GM21737 (cell line): ENCODE results near the gene ABCG8.

Experiments used
- ATAC-seq: cut with Tn5 transposase; IDR thresholded peaks from one replicate; pipeline ENCODE4 v1.9.1; 2021; ENCODE audit warnings: mild to moderate bottlenecking, moderate library complexity; ENCODE audit not compliant: unreplicated experiment

The ABCG8 gene

GRCh38 chr2:43838560-43839267 is at the start of gene ABCG8, which contains the start of gene ABCG5:
ABCG8 (plus strand) TSS chr2:43838971; CDS start chr2:43839054, 83 bp downstream.
ABCG5 (minus strand) TSS chr2:43838839; CDS start chr2:43838679, 160 bp downstream.
- ATAC-seq: no peak

- no peak for ATAC-seq
Measured at GRCh38 chr2:43790147-43790546, 48.6 kb upstream of the ABCG8 start.

- no peak for ATAC-seq
Measured at GRCh38 chr2:43791035-43791765, 47.6 kb upstream of the ABCG8 start.

- no peak for ATAC-seq
Measured at GRCh38 chr2:43792653-43793052, 46.1 kb upstream of the ABCG8 start.

- ATAC-seq: no peak
Measured at GRCh38 chr2:43794956-43795355, 43.8 kb upstream of the ABCG8 start.

- no peak for ATAC-seq
Measured at GRCh38 chr2:43796206-43796605, 42.6 kb upstream of the ABCG8 start.

- ATAC-seq: no peak
Measured at GRCh38 chr2:43798300-43798699, 40.5 kb upstream of the ABCG8 start.

GRCh38 chr2:43800894-43801293 is 37.9 kb upstream of the ABCG8 start:
- ATAC-seq: no peak

- ATAC-seq: no peak
Measured at GRCh38 chr2:43802135-43802534, 36.6 kb upstream of the ABCG8 start.

- ATAC-seq: no peak
Measured at GRCh38 chr2:43803113-43803512, 35.7 kb upstream of the ABCG8 start.

GRCh38 chr2:43806719-43807031 is 32.1 kb upstream of the ABCG8 start:
- no peak for ATAC-seq

GRCh38 chr2:43810452-43810851 is 28.3 kb upstream of the ABCG8 start:
- no peak for ATAC-seq

GRCh38 chr2:43810888-43811287 is 27.9 kb upstream of the ABCG8 start:
- ATAC-seq: no peak

- no peak for ATAC-seq
Measured at GRCh38 chr2:43812006-43812405, 26.8 kb upstream of the ABCG8 start.

- ATAC-seq: no peak
Measured at GRCh38 chr2:43812947-43813346, 25.8 kb upstream of the ABCG8 start.

- ATAC-seq: no peak
Measured at GRCh38 chr2:43814711-43815110, 24.1 kb upstream of the ABCG8 start.

- no peak for ATAC-seq
Measured at GRCh38 chr2:43818761-43819160, 20.0 kb upstream of the ABCG8 start.

- no peak for ATAC-seq
Measured at GRCh38 chr2:43819491-43820163, 19.1 kb upstream of the ABCG8 start.

- ATAC-seq: no peak
Measured at GRCh38 chr2:43822839-43823238, 15.9 kb upstream of the ABCG8 start.

- no peak for ATAC-seq
Measured at GRCh38 chr2:43823751-43824150, 15.0 kb upstream of the ABCG8 start.

GRCh38 chr2:43824512-43824911 is 14.3 kb upstream of the ABCG8 start:
- no peak for ATAC-seq

- no peak for ATAC-seq
Measured at GRCh38 chr2:43824951-43825493, 13.7 kb upstream of the ABCG8 start.
